IPS-18a (cell line): ENCODE data around the gene PPIP5K1.
"Not testable (repeated sequence)": the region's sequence is repeated elsewhere in the genome, so short reads cannot be mapped to it uniquely, and the experiment has no call there.

ENCODE experiments used
- H3K27ac ChIP-seq: one replicate; pipeline ENCODE4 v1.5.1; 2013; ENCODE audit warnings: low read length
- H3K27me3 ChIP-seq: one replicate; pipeline ENCODE4 v1.6.1; 2013; ENCODE audit warnings: mild to moderate bottlenecking, low read length; ENCODE audit not compliant: control insufficient read depth, insufficient read depth
- H3K36me3 ChIP-seq: one replicate; pipeline ENCODE4 v1.6.1; 2013; ENCODE audit warnings: low read depth, low read length; ENCODE audit not compliant: control insufficient read depth
- H3K4me1 ChIP-seq: one replicate; pipeline ENCODE4 v1.6.1; 2013; ENCODE audit warnings: low read depth, low read length; ENCODE audit not compliant: control insufficient read depth
- H3K4me3 ChIP-seq: one replicate; pipeline ENCODE4 v1.5.1; 2013; ENCODE audit warnings: low read length
- H3K9ac ChIP-seq: one replicate; pipeline ENCODE4 v1.6.1; 2013; ENCODE audit warnings: mild to moderate bottlenecking, low read length, moderate library complexity
- H3K9me3 ChIP-seq: one replicate; pipeline ENCODE4 v1.6.1; 2013; ENCODE audit warnings: low read depth, low read length; ENCODE audit not compliant: control insufficient read depth

PPIP5K1 gene

DNA sequence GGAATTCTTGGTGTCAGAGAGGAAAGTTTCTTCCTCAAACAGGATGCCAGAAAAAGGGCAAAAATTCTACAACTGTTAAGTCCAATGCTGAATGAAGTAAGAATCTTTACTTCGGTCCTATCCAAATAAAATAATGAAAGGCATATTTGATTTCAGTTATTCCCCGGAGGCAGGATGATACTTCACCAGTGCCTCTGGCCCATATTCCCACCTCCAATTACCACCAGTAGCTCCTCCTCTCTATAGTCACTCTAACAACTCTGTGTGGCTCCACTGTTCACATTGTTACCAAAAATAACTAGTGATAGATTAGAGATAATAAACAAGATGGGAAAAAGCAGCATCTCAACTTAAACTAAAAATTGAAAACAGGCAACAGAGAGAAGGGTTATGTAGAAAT, 51.9 kb downstream of the PPIP5K1 start:
- H3K4me1 ChIP-seq: no peaks in the 10 kb centered on the region
- H3K9ac ChIP-seq: no peak overlapping the region
- no peak overlapping the region for H3K27ac ChIP-seq
- H3K27me3 ChIP-seq: no peaks in the 10 kb centered on the region
- H3K9me3 ChIP-seq: no peaks in the 10 kb centered on the region
- H3K36me3 ChIP-seq: no peaks in the 10 kb centered on the region
- H3K4me3 ChIP-seq: no peak overlapping the region

GRCh38 chr15:43534897-43535296, 55.1 kb downstream of the PPIP5K1 start:
- Histone ChIP-seq H3K27ac (no peak overlapping the region), H3K4me1 (peaks cover 13% of the 10 kb centered on the region), H3K36me3 (no peaks in the 10 kb centered on the region), H3K4me3 (no peak overlapping the region), H3K9me3 (no peaks in the 10 kb centered on the region), H3K9ac (no peak overlapping the region), H3K27me3 (no peaks in the 10 kb centered on the region)

DNA sequence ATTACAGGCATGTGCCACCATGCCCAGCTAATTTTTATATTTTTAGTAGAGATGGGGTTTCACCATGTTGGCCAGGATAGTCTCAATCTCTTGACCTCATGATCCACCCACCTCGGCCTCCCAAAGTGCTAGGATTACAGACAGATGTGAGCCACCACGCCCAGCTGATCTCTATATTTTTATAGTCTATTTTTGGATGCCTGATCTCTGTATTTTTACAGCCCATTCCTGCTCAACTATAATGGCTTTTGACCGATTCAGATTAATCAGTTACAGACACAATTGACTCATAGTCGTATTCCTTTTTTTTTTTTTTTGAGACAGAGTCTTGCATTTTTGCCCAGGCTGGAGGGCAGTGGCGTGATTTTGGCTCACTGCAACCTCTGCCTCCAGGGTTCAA, 57.2 kb downstream of the PPIP5K1 start:
- not testable (repeated sequence) for H3K36me3 ChIP-seq, H3K27me3 ChIP-seq, H3K4me3 ChIP-seq, H3K9ac ChIP-seq, H3K9me3 ChIP-seq, H3K27ac ChIP-seq
- H3K4me1 ChIP-seq: peaks cover 13% of the 10 kb centered on the region

- Histone ChIP-seq H3K9ac (no peak overlapping the region), H3K9me3 (no peaks in the 10 kb centered on the region), H3K27ac (no peak overlapping the region), H3K27me3 (no peaks in the 10 kb centered on the region), H3K36me3 (no peaks in the 10 kb centered on the region), H3K4me1 (peaks cover 13% of the 10 kb centered on the region), H3K4me3 (no peak overlapping the region)
Measured at GRCh38 chr15:43531018-43531670, 58.9 kb downstream of the PPIP5K1 start.

GRCh38 chr15:43529587-43530345, 60.2 kb downstream of the PPIP5K1 start:
- Histone ChIP-seq H3K36me3 (no peaks in the 10 kb centered on the region), H3K27ac (no peak overlapping the region), H3K4me1 (peaks cover 13% of the 10 kb centered on the region), H3K9me3 (no peaks in the 10 kb centered on the region), H3K9ac (no peak overlapping the region), H3K27me3 (no peaks in the 10 kb centered on the region), H3K4me3 (no peak overlapping the region)

DNA sequence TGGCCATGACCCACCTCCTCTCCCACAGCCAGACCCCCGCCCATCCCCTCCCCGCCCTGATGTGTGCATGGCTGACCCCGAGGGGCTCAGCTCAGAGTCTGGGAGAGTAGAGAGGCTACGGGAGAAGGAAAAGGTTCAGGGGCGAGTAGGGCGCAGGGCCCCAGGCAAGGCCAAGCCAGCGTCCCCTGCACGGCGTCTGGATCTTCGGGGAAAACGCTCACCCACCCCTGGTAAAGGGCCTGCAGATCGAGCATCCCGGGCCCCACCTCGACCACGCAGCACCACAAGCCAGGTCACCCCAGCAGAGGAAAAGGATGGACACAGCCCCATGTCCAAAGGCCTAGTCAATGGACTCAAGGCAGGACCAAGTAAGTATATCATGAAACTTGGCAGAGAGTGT, 60.9 kb downstream of the PPIP5K1 start:
- Histone ChIP-seq H3K27me3 (no peaks in the 10 kb centered on the region), H3K9me3 (no peaks in the 10 kb centered on the region), H3K9ac (no peak overlapping the region), H3K27ac (no peak overlapping the region), H3K4me3 (no peak overlapping the region), H3K4me1 (peaks cover 13% of the 10 kb centered on the region), H3K36me3 (no peaks in the 10 kb centered on the region)

DNA sequence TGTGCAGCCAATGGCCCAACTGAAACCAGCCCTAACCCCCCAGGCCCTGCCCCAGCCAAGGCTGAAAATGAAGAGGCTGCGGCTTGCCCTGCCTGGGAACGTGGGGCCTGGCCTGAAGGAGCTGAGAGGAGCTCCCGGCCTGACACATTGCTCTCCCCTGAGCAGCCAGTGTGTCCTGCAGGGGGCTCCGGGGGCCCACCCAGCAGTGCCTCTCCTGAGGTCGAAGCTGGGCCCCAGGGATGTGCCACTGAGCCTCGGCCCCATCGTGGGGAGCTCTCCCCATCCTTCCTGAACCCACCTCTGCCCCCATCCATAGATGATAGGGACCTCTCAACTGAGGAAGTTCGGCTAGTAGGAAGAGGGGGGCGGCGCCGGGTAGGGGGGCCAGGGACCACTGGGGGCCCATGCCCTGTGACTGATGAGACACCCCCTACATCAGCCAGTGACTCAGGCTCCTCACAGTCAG, 61.4 kb downstream of the PPIP5K1 start:
- peaks cover 13% of the 10 kb centered on the region for H3K4me1 ChIP-seq
- H3K4me3 ChIP-seq: no peak overlapping the region
- no peaks in the 10 kb centered on the region for H3K27me3 ChIP-seq
- H3K9ac ChIP-seq: no peak overlapping the region
- H3K36me3 ChIP-seq: no peaks in the 10 kb centered on the region
- no peak overlapping the region for H3K27ac ChIP-seq
- no peaks in the 10 kb centered on the region for H3K9me3 ChIP-seq

DNA sequence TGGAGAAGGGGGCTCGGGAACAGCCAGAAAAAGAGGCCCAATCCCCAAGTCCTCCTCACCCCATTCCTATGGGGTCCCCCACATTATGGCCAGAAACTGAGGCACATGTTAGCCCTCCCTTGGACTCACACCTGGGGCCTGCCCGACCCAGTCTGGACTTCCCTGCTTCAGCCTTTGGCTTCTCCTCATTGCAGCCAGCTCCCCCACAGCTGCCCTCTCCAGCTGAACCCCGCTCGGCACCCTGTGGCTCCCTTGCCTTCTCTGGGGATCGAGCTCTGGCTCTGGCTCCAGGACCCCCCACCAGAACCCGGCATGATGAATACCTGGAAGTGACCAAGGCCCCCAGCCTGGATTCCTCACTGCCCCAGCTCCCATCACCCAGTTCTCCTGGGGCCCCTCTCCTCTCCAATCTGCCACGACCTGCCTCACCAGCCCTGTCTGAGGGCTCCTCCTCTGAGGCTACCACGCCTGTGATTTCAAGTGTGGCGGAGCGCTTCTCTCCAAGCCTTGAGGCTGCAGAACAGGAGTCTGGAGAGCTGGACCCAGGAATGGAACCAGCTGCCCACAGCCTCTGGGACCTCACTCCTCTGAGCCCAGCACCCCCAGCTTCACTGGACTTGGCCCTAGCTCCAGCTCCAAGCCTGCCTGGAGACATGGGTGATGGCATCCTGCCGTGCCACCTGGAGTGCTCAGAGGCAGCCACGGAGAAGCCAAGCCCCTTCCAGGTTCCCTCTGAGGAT, 62.0 kb downstream of the PPIP5K1 start:
- Histone ChIP-seq H3K4me3 (no peak overlapping the region), H3K9ac (no peak overlapping the region), H3K4me1 (peaks cover 13% of the 10 kb centered on the region), H3K36me3 (no peaks in the 10 kb centered on the region), H3K27ac (no peak overlapping the region), H3K9me3 (no peaks in the 10 kb centered on the region), H3K27me3 (no peaks in the 10 kb centered on the region)

DNA sequence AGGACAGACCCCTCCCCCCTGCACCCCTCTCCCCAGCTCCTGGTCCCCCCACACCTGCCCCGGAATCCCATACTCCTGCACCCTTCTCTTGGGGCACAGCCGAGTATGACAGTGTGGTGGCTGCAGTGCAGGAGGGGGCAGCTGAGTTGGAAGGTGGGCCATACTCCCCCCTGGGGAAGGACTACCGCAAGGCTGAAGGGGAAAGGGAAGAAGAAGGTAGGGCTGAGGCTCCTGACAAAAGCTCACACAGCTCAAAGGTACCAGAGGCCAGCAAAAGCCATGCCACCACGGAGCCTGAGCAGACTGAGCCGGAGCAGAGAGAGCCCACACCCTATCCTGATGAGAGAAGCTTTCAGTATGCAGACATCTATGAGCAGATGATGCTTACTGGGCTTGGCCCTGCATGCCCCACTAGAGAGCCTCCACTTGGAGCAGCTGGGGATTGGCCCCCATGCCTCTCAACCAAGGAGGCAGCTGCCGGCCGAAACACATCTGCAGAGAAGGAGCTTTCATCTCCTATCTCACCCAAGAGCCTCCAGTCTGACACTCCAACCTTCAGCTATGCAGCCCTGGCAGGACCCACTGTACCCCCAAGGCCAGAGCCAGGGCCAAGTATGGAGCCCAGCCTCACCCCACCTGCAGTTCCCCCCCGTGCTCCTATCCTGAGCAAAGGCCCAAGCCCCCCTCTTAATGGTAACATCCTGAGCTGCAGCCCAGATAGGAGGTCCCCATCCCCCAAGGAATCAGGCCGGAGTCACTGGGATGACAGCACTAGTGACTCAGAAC, 62.8 kb downstream of the PPIP5K1 start:
- no peak overlapping the region for H3K9ac ChIP-seq
- H3K9me3 ChIP-seq: no peaks in the 10 kb centered on the region
- H3K4me3 ChIP-seq: no peak overlapping the region
- no peaks in the 10 kb centered on the region for H3K27me3 ChIP-seq
- H3K36me3 ChIP-seq: no peaks in the 10 kb centered on the region
- H3K4me1 ChIP-seq: peaks cover 13% of the 10 kb centered on the region
- H3K27ac ChIP-seq: no peak overlapping the region

DNA sequence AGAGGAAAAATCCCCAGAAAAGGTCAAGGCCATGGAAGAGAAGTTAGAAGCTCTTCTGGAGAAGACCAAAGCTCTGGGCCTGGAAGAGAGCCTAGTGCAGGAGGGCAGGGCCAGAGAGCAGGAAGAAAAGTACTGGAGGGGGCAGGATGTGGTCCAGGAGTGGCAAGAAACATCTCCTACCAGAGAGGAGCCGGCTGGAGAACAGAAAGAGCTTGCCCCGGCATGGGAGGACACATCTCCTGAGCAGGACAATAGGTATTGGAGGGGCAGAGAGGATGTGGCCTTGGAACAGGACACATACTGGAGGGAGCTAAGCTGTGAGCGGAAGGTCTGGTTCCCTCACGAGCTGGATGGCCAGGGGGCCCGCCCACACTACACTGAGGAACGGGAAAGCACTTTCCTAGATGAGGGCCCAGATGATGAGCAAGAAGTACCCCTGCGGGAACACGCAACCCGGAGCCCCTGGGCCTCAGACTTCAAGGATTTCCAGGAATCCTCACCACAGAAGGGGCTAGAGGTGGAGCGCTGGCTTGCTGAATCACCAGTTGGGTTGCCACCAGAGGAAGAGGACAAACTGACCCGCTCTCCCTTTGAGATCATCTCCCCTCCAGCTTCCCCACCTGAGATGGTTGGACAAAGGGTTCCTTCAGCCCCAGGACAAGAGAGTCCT, 63.6 kb downstream of the PPIP5K1 start:
- Histone ChIP-seq H3K9me3 (no peaks in the 10 kb centered on the region), H3K36me3 (no peaks in the 10 kb centered on the region), H3K27ac (no peak overlapping the region), H3K27me3 (no peaks in the 10 kb centered on the region), H3K9ac (no peak overlapping the region), H3K4me1 (peaks cover 9% of the 10 kb centered on the region), H3K4me3 (no peak overlapping the region)

DNA sequence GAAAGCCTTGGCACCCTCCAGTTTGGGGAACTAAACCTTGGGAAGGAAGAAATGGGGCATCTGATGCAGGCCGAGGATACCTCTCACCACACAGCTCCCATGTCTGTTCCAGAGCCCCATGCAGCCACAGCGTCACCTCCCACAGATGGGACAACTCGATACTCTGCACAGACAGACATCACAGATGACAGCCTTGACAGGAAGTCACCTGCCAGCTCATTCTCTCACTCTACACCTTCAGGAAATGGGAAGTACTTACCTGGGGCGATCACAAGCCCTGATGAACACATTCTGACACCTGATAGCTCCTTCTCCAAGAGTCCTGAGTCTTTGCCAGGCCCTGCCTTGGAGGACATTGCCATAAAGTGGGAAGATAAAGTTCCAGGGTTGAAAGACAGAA, 64.9 kb downstream of the PPIP5K1 start:
- no peaks in the 10 kb centered on the region for H3K27me3 ChIP-seq
- no peak overlapping the region for H3K4me3 ChIP-seq
- H3K9ac ChIP-seq: no peak overlapping the region
- no peak overlapping the region for H3K27ac ChIP-seq
- no peaks in the 10 kb centered on the region for H3K9me3 ChIP-seq
- H3K4me1 ChIP-seq: no peaks in the 10 kb centered on the region
- H3K36me3 ChIP-seq: no peaks in the 10 kb centered on the region
